Chondrocyte (in vitro differentiated cells): ENCODE data around the gene PRDM4. TPM values are rescaled to one million over a fixed set of nuclear protein-coding genes. Genes with fewer than 3 reads are reported as not detected.

Experiments used
- DNase-seq: peaks from one replicate; pipeline ENCODE4 v3.0.0; 2021; ENCODE audit warnings: mixed read lengths, low spot score
- H3K27ac Mint-ChIP-seq: one replicate; pipeline ENCODE4 v1.8.0; 2021; ENCODE audit warnings: mild to moderate bottlenecking, moderate library complexity, mixed read lengths; ENCODE audit not compliant: unreplicated experiment
- H3K27me3 Mint-ChIP-seq: 2 replicates; pipeline ENCODE4 v1.8.0; 2021; ENCODE audit warnings: low read depth, mixed read lengths
- H3K36me3 Mint-ChIP-seq: 2 replicates; pipeline ENCODE4 v1.8.0; 2021; ENCODE audit warnings: low read depth, mixed read lengths
- H3K4me1 Mint-ChIP-seq: 2 replicates; pipeline ENCODE4 v1.8.0; 2021; ENCODE audit warnings: low read depth, mild to moderate bottlenecking, mixed read lengths
- H3K4me3 Mint-ChIP-seq: one replicate; pipeline ENCODE4 v1.8.0; 2021; ENCODE audit warnings: mild to moderate bottlenecking, moderate library complexity, mixed read lengths; ENCODE audit not compliant: unreplicated experiment
- H3K9me3 Mint-ChIP-seq: 2 replicates; pipeline ENCODE4 v1.8.0; 2021; ENCODE audit warnings: low read depth, mixed read lengths
- long read RNA-seq: library from polyadenylated mRNA; stranded (forward); transcript quantifications from one replicate; pipeline ENCODE4 v2.0.0, GENCODE V29; 2021
- total RNA-seq: library from RNA; stranded (reverse); gene quantifications from 3 replicates; pipeline ENCODE4 v1.2.1, GENCODE V29; 2021
- TF ChIP-seq, protein P1 (sequence below): fragments of 200-600 bp; sonication (generic); IDR thresholded peaks from 2 replicates; pipeline ENCODE4 v1.5.0; 2021; ENCODE audit warnings: antibody characterized with exemption, mild to moderate bottlenecking, moderate library complexity

The PRDM4 gene
- total RNA-seq, result 19.6 to 23.1 TPM (median 22.5 TPM) in 3 replicates
- long read RNA-seq, full-length matches to known transcripts, result 11 of 20 reads
- long read RNA-seq, partial matches to known transcripts, result 1 of 20 reads
- long read RNA-seq, other reads (novel, unspliced or antisense), result 8 of 20 reads

DNA sequence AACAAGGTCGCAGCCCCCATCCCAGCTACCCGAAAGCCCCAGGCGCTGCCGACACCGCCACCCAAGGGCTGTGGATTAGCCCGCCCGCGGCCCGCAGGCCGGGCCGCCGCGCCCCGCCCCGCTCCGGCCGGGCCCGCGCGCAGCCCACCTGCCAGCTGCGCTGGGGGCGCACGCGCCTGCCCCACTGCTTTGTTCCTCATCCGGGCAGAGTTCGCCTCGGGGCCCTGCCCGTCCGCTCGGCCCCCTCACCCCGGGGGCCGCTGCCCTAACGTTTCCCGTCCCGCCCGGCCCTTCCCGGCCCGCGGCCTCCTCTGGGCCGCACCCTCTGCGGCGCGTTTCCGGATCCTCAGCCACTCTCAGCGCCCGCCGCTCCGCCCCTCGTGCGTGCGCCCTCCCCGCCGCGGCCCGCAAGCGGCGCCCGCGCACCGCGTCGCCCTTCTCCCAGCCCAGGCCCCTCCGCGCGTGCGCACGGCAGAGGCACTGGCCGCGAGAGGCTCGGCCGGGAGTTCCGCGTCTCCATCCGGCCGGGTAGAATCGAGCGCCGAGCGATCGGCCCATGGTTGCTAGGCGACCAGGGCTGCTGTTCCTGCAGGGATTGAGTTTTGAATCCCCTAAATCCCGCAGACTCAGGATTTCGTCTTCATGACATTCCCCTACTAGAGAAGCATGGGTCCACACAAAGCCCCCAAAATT, at the start of gene PRDM4:
PRDM4 (minus strand) TSS at position 329 of the 693 bp plus-strand sequence. CDS start 622 bp downstream, outside the sequence.
- no peaks in the 10 kb centered on the region for H3K9me3 Mint-ChIP-seq
- H3K36me3 Mint-ChIP-seq, result peaks cover 4% of the 10 kb centered on the region
- TF ChIP-seq, protein P1, sequence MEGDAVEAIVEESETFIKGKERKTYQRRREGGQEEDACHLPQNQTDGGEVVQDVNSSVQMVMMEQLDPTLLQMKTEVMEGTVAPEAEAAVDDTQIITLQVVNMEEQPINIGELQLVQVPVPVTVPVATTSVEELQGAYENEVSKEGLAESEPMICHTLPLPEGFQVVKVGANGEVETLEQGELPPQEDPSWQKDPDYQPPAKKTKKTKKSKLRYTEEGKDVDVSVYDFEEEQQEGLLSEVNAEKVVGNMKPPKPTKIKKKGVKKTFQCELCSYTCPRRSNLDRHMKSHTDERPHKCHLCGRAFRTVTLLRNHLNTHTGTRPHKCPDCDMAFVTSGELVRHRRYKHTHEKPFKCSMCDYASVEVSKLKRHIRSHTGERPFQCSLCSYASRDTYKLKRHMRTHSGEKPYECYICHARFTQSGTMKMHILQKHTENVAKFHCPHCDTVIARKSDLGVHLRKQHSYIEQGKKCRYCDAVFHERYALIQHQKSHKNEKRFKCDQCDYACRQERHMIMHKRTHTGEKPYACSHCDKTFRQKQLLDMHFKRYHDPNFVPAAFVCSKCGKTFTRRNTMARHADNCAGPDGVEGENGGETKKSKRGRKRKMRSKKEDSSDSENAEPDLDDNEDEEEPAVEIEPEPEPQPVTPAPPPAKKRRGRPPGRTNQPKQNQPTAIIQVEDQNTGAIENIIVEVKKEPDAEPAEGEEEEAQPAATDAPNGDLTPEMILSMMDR, result peak; percentile 65
- H3K27ac Mint-ChIP-seq, result peak within 1 kb of the TSS; percentile 85
- DNase-seq, result peak; percentile 98
- peak within 1 kb of the TSS; percentile 88 for H3K4me3 Mint-ChIP-seq
- H3K4me1 Mint-ChIP-seq, result peaks cover 26% of the 10 kb centered on the region
- peaks cover 3% of the 10 kb centered on the region for H3K27me3 Mint-ChIP-seq

DNA sequence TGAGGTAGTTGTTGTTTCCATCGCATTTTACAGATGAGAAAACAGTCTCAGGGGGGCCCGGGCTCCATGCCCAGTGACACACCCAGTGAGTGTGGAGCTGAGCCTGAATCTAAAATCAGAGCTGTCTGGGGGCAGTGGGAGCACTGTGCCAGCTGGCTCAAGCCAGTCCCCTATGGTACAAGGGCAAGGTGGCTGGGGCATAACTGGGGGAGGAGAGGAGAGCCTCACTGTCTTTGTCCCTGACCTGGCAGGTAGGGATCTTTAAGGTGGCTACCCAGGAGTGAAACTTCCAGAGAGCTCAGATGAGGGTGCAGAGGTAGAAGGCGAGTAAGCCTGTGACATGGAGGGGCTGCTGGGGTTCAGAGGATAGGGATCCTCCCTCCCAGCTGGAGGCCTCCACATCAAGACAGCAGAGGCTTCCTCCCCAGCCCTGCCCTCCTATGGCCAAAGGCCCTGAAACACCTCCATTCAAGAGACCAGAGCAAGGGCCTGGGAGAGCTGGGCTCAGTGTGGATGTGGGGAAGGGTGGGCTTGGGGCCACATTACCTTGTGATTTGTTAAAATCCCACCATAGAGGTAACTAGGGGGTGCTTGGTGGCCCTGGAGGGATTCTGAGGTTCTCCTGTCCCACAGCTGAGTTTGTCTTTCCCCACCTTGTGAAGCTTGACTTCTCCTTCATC, 46.7 kb upstream of the PRDM4 start:
- H3K4me1 Mint-ChIP-seq, result no peaks in the 10 kb centered on the region
- no peaks in the 10 kb centered on the region for H3K9me3 Mint-ChIP-seq
- TF ChIP-seq, protein P1, result no peak
- no peaks in the 10 kb centered on the region for H3K36me3 Mint-ChIP-seq
- peaks cover 14% of the 10 kb centered on the region for H3K27me3 Mint-ChIP-seq
- no peak overlapping the region for H3K27ac Mint-ChIP-seq
- no peak for DNase-seq
- no peak overlapping the region for H3K4me3 Mint-ChIP-seq

DNA sequence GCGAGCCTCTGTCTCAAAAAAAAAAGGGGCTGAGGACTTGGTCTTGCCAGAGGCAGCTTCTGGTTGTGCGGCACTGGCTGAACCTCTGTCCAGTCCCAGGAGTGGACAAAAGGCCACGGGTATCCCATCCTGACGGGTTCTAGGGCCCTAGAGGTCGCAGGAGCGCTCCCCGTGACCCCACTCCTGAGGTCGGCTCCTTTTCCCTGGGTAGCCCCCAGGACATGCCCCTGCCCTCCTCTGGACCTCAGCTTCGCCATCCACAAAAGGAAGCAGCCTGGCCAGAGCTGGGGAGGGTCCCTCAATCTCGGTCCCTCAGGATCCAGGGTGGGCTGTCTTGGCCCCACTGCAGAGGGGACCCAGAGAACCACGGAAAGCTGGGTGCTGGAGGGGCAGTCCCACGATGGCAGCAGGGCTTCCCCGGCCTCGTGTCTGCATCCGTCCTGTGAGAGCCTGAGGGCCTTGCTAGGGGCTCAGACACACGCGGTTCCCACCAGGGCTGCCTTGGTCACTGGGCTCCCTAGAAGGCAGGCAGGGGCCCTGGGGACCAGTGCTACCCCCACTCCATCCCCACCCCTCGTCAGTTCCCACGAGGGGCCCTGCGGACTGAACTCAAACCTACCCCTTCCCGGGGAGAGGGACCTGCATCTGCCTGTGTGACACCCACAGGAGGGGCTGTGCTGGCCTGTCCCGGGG, 44.7 kb upstream of the PRDM4 start:
- no peaks in the 10 kb centered on the region for H3K4me1 Mint-ChIP-seq
- H3K36me3 Mint-ChIP-seq, result no peaks in the 10 kb centered on the region
- H3K27ac Mint-ChIP-seq, result no peak overlapping the region
- no peaks in the 10 kb centered on the region for H3K9me3 Mint-ChIP-seq
- TF ChIP-seq, protein P1, result no peak
- no peak for DNase-seq
- peaks cover 14% of the 10 kb centered on the region for H3K27me3 Mint-ChIP-seq
- H3K4me3 Mint-ChIP-seq, result no peak overlapping the region

DNA sequence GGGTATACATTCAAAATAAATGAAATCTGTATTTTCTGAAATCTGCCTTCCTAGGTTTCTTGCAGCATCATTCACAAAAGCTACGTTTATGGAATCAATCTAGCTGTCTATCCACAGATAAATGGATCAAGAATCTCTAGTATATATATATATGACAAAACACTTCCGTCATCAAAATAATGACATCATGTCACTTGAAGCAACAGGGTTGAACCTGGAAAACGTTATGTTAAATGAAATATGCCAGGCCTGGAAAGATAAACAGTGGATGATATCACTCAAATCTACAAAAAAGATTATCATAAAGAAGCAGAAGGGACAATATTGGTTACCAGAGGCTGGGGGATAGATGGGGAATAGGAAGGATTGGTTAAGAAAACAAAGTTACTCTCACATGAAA, 42.2 kb upstream of the PRDM4 start:
- Mint-ChIP-seq H3K36me3 (no peaks in the 10 kb centered on the region), H3K9me3 (no peaks in the 10 kb centered on the region), H3K27me3 (peaks cover 11% of the 10 kb centered on the region), H3K27ac (no peak overlapping the region), H3K4me1 (no peaks in the 10 kb centered on the region), H3K4me3 (no peak overlapping the region)
- DNase-seq, result no peak
- TF ChIP-seq, protein P1, result no peak

- no peak for DNase-seq
- H3K9me3 Mint-ChIP-seq, result no peaks in the 10 kb centered on the region
- H3K36me3 Mint-ChIP-seq, result no peaks in the 10 kb centered on the region
- H3K27me3 Mint-ChIP-seq, result peaks cover 15% of the 10 kb centered on the region
- TF ChIP-seq, protein P1, result no peak
- H3K4me3 Mint-ChIP-seq, result no peak overlapping the region
- no peaks in the 10 kb centered on the region for H3K4me1 Mint-ChIP-seq
- no peak overlapping the region for H3K27ac Mint-ChIP-seq
Measured at GRCh38 chr12:107801150-107801549, 40.2 kb upstream of the PRDM4 start.
